Activated CD4-positive, alpha-beta memory T cell treated with anti-CD3 and anti-CD28 coated beads, Interleukin-2, amount 10 ng/mL, durations not matched to agents 7 days and 5 days (primary cell): ENCODE measurements around the gene EGFL8. TPM values are rescaled to one million over a fixed set of nuclear protein-coding genes. Genes with fewer than 3 reads are reported as not detected.

Experiments
- CTCF ChIA-PET: fragments of 350-600 bp; sonication (Branson Sonifier 250); formaldehyde crosslinking; loops from one replicate; lab custom pipeline; 2021; ENCODE audit warnings: antibody characterized with exemption, inconsistent platforms; lab: Charles Lee
- POLR2A ChIA-PET: fragments of 350-600 bp; sonication (Branson Sonifier 250); formaldehyde crosslinking; loops from one replicate; lab custom pipeline; 2021; ENCODE audit warnings: antibody characterized with exemption; lab: Charles Lee
- DNase-seq: peaks from one replicate; pipeline ENCODE4 v3.0.0-alpha.2; 2020
- H3K27ac Mint-ChIP-seq: one replicate; pipeline ENCODE4 v1.8.0; 2021; ENCODE audit warnings: mild to moderate bottlenecking, mixed read lengths
- H3K27me3 Mint-ChIP-seq: one replicate; pipeline ENCODE4 v1.8.0; 2021; ENCODE audit warnings: mixed read lengths
- H3K36me3 Mint-ChIP-seq: one replicate; pipeline ENCODE4 v1.8.0; 2021; ENCODE audit warnings: low read depth, mixed read lengths
- H3K4me1 Mint-ChIP-seq: one replicate; pipeline ENCODE4 v1.8.0; 2021; ENCODE audit warnings: mixed read lengths
- H3K4me3 Mint-ChIP-seq: one replicate; pipeline ENCODE4 v1.8.0; 2021; ENCODE audit warnings: mild to moderate bottlenecking, mixed read lengths
- H3K9me3 Mint-ChIP-seq: one replicate; pipeline ENCODE4 v1.8.0; 2021; ENCODE audit warnings: mixed read lengths
- total RNA-seq, 2 experiments: library from RNA; stranded (reverse); gene quantifications; one replicate each; pipeline ENCODE4 v1.2.3, GENCODE V29; 2021

The EGFL8 gene
- total RNA-seq, 2 experiments from 2014 or later: 5.1 to 5.2 TPM

DNA sequence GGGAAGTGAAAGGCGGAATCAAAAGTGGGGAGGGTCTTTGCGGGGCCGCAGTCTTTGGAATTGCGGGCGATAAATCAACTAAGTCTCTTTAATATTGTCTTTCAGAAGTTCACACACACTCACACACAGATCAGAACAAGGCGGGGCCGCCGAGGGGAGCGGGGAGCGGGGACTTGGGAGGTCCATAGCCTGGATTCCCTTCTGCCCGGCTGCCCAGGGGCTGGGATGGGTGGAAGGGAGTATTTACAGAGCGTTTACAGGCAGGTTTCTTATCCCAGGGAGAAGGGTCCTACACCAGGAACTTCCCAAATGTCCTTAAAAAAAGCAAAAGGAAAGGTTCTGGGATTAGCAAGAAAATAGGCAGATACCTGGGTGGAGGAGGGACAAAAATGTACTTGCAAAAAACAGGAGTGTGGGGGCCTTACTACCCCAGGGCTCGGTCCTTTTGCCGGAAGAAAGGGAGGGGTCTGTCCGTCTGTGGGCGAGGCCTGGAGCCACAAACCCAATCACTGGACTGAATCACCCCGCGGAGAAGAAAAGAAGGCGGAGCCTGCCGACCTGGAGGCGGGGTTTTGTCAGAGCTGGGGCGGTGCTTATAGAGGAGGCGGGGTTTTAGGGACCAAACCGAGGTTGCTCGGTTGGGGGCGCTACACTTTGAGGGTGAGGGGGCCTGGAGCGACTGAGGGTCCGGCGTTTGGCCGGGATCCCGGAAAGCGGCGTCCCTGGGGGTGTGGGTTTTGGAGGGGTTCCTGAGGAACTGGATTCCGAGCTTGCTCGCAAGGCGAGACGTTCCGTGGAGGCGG lies 15.9 kb upstream of the EGFL8 start:
- ChIA-PET CTCF (interaction anchor here (1.0 to 1.6 kb wide), 2 partner anchors 17 to 47 kb away, joined by 3 to 4 read pairs; no protein-coding TSS in a partner anchor), POLR2A (interaction anchor here (1.0 to 1.2 kb wide), 2 partner anchors 29 to 47 kb away, joined by 3 to 4 read pairs; no protein-coding TSS in a partner anchor)
- peak overlapping the region; percentile 70 for H3K4me3 Mint-ChIP-seq
- H3K9me3 Mint-ChIP-seq: no peaks in the 10 kb centered on the region
- H3K4me1 Mint-ChIP-seq: peaks cover 29% of the 10 kb centered on the region
- peaks cover 5% of the 10 kb centered on the region for H3K36me3 Mint-ChIP-seq
- DNase-seq: peak; percentile 68
- H3K27me3 Mint-ChIP-seq: peaks cover 70% of the 10 kb centered on the region
- H3K27ac Mint-ChIP-seq: peak overlapping the region; percentile 25

- Mint-ChIP-seq H3K9me3 (no peaks in the 10 kb centered on the region), H3K36me3 (peaks cover 5% of the 10 kb centered on the region), H3K4me3 (peak overlapping the region; percentile 70), H3K4me1 (peaks cover 35% of the 10 kb centered on the region), H3K27me3 (peaks cover 72% of the 10 kb centered on the region), H3K27ac (peak overlapping the region; percentile 25)
- no peak for DNase-seq
- CTCF ChIA-PET: interaction anchor here (1.0 to 1.6 kb wide), 2 partner anchors 18 to 46 kb away, joined by 3 to 4 read pairs; no protein-coding TSS in a partner anchor
- POLR2A ChIA-PET: interaction anchor here (1.0 kb wide), 1 partner anchor 28 kb away, joined by 4 read pairs; no protein-coding TSS in a partner anchor
Observed at GRCh38 chr6:32149092-32149755, 15.2 kb upstream of the EGFL8 start.

DNA sequence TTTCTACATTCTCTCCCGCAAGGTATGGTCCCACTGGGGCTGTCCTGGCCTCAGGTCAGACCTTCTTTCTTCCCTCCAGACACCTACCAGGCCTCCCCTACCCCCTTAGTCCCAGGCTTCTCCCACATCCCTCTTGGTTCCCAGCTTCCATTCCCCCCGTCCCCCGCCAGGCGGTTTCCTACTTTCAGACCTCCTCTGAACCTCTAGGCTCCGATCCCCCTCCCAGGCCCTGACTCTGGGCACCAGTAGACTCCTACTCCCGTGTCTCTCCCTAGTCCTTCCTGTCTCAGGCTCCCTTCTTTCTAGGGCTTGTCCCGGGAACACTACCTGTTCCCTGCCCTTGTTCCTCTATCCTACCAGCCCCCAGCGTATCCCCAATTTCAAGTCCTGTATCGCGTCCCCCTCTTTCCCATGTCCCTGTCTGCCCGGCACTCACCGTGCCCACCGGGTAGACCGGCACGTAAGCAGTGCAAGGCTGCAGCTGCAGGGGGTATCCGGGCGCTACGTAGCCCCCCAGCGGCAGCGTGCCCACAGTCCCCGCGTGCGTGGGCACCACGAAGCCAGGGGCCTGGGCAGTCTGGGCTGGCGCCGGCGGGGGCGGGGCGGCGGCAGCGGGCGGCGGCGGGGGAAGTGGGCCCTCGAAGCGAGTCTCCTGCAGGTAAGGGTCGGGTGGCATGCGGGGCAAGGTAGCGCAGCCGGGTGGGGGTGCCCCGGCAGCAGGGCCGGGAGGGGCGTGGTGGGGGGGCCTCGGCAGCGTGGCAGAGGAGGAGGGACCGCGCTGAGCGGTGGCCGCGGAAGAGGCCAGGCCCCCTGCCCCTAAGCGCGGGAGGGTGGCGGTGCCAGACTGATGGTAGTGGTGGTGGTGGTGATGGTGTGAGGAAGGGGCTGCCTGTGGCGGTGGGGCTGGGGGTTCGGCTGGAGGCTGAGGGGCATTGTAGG lies 14.2 kb upstream of the EGFL8 start:
- peaks cover 45% of the 10 kb centered on the region for H3K4me1 Mint-ChIP-seq
- peak overlapping the region; percentile 9 for H3K4me3 Mint-ChIP-seq
- POLR2A ChIA-PET: no interaction called here
- CTCF ChIA-PET: interaction anchor here (1.6 kb wide), 1 partner anchor 45 kb away, joined by 4 read pairs; no protein-coding TSS in a partner anchor
- H3K9me3 Mint-ChIP-seq: no peaks in the 10 kb centered on the region
- H3K27ac Mint-ChIP-seq: no peak overlapping the region
- peaks cover 5% of the 10 kb centered on the region for H3K36me3 Mint-ChIP-seq
- DNase-seq: no peak
- H3K27me3 Mint-ChIP-seq: peaks cover 67% of the 10 kb centered on the region

GRCh38 chr6:32151181-32151862 lies 13.1 kb upstream of the EGFL8 start:
- Mint-ChIP-seq H3K27me3 (peaks cover 59% of the 10 kb centered on the region), H3K9me3 (no peaks in the 10 kb centered on the region), H3K4me1 (peaks cover 47% of the 10 kb centered on the region), H3K36me3 (peaks cover 5% of the 10 kb centered on the region), H3K27ac (no peak overlapping the region), H3K4me3 (no peak overlapping the region)
- CTCF ChIA-PET: no interaction called here
- POLR2A ChIA-PET: no interaction called here
- DNase-seq: no peak

DNA sequence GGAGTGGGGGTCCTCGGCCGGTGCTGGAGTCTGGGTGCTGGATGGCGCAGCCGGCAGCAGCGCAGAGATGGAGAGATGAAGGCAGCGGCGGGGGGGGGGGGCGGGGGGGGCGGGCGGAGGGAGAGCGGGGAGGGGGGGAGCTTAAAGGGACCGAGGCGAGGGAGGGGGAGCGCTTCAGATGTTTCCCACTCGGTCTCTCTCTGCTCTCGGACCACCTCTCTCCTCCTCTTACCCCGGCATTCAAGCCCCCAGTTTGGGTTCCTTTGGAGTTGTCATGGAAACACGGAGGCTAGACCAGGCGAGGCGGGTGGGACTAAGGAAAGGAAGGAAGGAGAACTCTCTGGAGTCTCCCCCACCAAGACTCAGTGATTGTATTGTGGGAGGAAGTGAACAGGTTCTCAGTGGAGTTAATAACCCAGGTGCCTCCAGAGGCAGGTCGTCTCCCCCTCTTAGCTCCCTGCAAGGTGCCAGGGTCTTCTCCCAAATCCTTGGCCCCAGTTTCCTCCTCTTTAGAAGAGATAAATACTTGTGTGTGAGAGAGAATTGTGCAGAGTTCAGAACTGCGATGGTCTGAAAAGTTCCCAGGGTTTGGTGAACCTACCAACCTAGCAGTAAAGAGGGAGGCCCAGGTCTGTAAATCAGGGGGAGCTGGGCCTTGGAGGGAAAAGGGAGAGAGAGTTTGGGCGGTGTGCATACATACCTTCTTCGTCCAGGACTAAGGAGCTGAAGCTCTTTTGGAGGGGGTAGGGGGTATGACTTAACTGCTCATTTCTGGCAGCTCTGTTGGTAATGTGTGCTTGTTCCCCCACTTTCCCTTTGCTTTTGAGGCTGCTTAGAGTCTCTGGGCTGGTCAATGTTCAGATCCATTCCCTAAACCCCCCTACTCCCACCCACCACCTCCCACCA lies 12.3 kb upstream of the EGFL8 start, which contains the start of gene PRRT1:
Gene PRRT1, minus strand, starts transcription at position 77 of the 906 bp plus-strand sequence. CDS start 112 bp downstream, outside the sequence.
- Mint-ChIP-seq H3K27ac (no peak within 1 kb of the TSS), H3K4me3 (no peak within 1 kb of the TSS), H3K27me3 (peaks cover 53% of the 10 kb centered on the region), H3K9me3 (no peaks in the 10 kb centered on the region), H3K4me1 (peaks cover 43% of the 10 kb centered on the region), H3K36me3 (peaks cover 5% of the 10 kb centered on the region)
- POLR2A ChIA-PET: interaction anchor here (0.9 kb wide), 1 partner anchor 44 kb away, joined by 4 read pairs; no protein-coding TSS in a partner anchor
- CTCF ChIA-PET: interaction anchor here (0.6 to 1.3 kb wide), 2 partner anchors 13 to 43 kb away, joined by 3 to 4 read pairs; no protein-coding TSS in a partner anchor
- DNase-seq: no peak

DNA sequence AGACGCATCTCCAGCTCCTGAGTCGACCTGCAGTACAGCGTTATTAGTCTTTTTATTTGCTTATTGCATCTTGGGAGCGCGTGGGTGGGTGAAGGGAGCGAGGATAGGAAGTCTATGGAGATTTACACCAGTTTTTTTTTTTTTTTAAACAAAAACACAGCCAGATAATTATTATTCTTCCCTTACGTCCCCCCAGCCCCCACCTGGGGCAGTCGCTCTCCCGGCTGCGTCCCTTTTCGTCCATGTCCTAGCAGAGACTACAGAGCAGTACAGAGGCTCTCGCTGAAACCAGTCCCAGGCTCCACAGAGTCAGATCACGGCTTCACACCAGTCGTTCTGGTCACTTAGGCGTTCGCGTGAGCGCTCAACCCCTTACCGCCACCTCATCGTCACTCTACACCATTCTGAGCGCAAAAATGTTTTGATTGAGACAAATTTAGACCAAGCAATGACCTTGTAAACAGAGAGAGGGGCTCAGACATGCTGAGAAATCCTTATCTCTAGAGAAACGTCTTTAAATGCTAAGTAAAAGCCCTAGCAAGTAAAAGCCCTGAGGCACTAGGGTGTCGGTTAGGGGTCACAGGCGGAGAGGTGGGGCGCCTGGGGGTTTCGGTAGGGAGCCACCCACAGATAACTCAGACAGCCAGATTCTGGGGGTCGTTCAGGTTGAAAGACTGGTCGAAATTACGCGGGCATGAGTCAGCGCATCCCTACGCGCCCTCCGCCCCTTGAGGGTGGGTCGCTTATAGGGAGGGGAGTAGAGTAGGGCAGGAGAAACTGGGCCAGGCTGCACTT lies 11.4 kb upstream of the EGFL8 start:
- DNase-seq: no peak
- CTCF ChIA-PET: interaction anchor here (0.6 to 1.3 kb wide), 2 partner anchors 14 to 42 kb away, joined by 3 to 4 read pairs; no protein-coding TSS in a partner anchor
- Mint-ChIP-seq H3K4me3 (peak overlapping the region; percentile 55), H3K4me1 (peaks cover 35% of the 10 kb centered on the region), H3K36me3 (peaks cover 9% of the 10 kb centered on the region), H3K27me3 (peaks cover 45% of the 10 kb centered on the region), H3K9me3 (no peaks in the 10 kb centered on the region), H3K27ac (no peak overlapping the region)
- POLR2A ChIA-PET: interaction anchor here (0.9 kb wide), 1 partner anchor 43 kb away, joined by 4 read pairs; no protein-coding TSS in a partner anchor

GRCh38 chr6:32153564-32154513 lies 10.6 kb upstream of the EGFL8 start, which contains the start of gene PPT2:
Gene PPT2 (plus strand): TSS chr6:32154141. CDS start chr6:32154595, 454 bp downstream.
- Mint-ChIP-seq H3K4me1 (peaks cover 26% of the 10 kb centered on the region), H3K9me3 (no peaks in the 10 kb centered on the region), H3K4me3 (peak within 1 kb of the TSS; percentile 91), H3K27me3 (peaks cover 36% of the 10 kb centered on the region), H3K27ac (peak within 1 kb of the TSS; percentile 58), H3K36me3 (peaks cover 6% of the 10 kb centered on the region)
- ChIA-PET CTCF (interaction anchor here (1.0 to 1.3 kb wide), 3 partner anchors 35 to 685 kb away, joined by 4 to 6 read pairs (median 4); partner anchors contain the start of gene TAP2), POLR2A (interaction anchor here (0.9 to 1.1 kb wide), 4 partner anchors 24 to 42 kb away, joined by 3 to 6 read pairs (median 4); partner anchors contain the start of genes ATF6B and FKBPL)
- peak; percentile 72 for DNase-seq

DNA sequence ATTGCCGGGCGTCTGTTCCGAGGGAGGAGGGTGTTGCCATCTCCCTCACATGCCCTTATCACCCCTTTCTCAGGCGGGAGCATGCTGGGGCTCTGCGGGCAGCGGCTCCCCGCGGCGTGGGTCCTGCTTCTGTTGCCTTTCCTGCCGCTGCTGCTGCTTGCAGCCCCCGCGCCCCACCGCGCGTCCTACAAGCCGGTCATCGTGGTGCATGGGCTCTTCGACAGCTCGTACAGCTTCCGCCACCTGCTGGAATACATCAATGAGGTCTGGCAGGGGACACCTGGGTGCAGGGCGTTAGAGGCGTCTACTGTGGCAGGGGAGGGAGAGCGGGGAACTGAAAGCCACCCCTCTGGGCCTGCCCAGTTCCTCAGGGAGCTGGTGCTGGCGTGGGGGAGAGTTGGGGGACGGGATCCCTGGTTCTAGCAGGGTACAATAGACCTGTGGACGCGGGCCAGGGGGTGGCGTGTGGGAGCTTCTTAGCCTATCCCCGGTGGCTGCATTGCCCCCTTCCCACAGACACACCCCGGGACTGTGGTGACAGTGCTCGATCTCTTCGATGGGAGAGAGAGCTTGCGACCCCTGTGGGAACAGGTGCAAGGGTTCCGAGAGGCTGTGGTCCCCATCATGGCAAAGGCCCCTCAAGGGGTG lies 9.8 kb upstream of the EGFL8 start:
- ChIA-PET POLR2A (interaction anchor here (1.1 kb wide), 3 partner anchors 25 to 36 kb away, joined by 3 to 6 read pairs (median 5); partner anchors contain the start of genes ATF6B and FKBPL), CTCF (interaction anchor here (0.6 to 1.1 kb wide), 4 partner anchors 23 to 684 kb away, joined by 3 to 6 read pairs (median 4); partner anchors contain the start of gene TAP2)
- H3K4me1 Mint-ChIP-seq: peaks cover 24% of the 10 kb centered on the region
- H3K36me3 Mint-ChIP-seq: peaks cover 6% of the 10 kb centered on the region
- H3K27me3 Mint-ChIP-seq: peaks cover 32% of the 10 kb centered on the region
- H3K4me3 Mint-ChIP-seq: peak overlapping the region; percentile 91
- H3K27ac Mint-ChIP-seq: peak overlapping the region; percentile 58
- H3K9me3 Mint-ChIP-seq: no peaks in the 10 kb centered on the region
- peak; percentile 71 for DNase-seq

DNA sequence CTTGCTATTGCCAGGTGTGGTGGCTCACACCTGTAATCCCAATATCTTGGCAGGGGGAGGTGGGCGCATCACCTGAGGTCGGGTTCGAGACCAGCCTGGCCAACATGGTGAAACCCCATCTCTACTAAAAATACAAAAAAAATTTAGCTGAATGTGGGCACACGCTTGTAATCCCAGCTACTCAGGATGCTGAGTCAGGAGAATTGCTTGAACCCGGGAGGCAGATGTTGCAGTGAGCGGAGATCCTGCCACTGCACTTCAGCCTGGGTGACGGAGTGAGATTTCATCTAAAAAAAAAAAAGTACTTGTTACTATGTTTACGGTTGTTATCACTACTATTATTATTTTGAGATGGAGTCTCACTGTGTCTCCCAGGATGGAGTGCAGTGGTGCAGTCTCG lies 7.5 kb upstream of the EGFL8 start:
- Mint-ChIP-seq H3K4me3 (no peak overlapping the region), H3K27ac (no peak overlapping the region), H3K4me1 (peaks cover 24% of the 10 kb centered on the region), H3K27me3 (peaks cover 18% of the 10 kb centered on the region), H3K36me3 (peaks cover 6% of the 10 kb centered on the region), H3K9me3 (no peaks in the 10 kb centered on the region)
- POLR2A ChIA-PET: interaction anchor here (0.6 kb wide), 1 partner anchor 40 kb away, joined by 3 read pairs; no protein-coding TSS in a partner anchor
- CTCF ChIA-PET: interaction anchor here (1.6 kb wide), 1 partner anchor 38 kb away, joined by 3 read pairs; no protein-coding TSS in a partner anchor
- no peak for DNase-seq
